Liver (tissue), 9 donors: Measurements from ENCODE around the gene RELN. TPM values are rescaled to one million over a fixed set of nuclear protein-coding genes. Genes with fewer than 3 reads are reported as not detected.

ENCODE experiments used
- DNase-seq: peaks from one replicate; pipeline ENCODE4 v3.0.0-alpha.2; 2017; ENCODE audit warnings: low spot score
- H3K27ac ChIP-seq, 2 donors: one replicate each; pipeline ENCODE4 v1.7.0; 2013; ENCODE audit warnings: inconsistent platforms in 2 of 2, low read length in 2 of 2, control low read depth in 1 of 2, low read depth in 1 of 2, mild to moderate bottlenecking in 1 of 2
- H3K27me3 ChIP-seq, 4 donors: one replicate each; pipeline versions ENCODE4 v1.6.1 to v1.7.0; 2013; ENCODE audit warnings: low read length in 3 of 4, inconsistent platforms in 1 of 4, mild to moderate bottlenecking in 1 of 4, moderate library complexity in 1 of 4; ENCODE audit not compliant: control insufficient read depth in 4 of 4, insufficient read depth in 4 of 4
- H3K36me3 ChIP-seq, 4 donors: one replicate each; pipeline versions ENCODE4 v1.6.1 to v1.7.0; 2013; ENCODE audit warnings: low read length in 3 of 4, mild to moderate bottlenecking in 3 of 4, low read depth in 1 of 4, moderate library complexity in 1 of 4; ENCODE audit not compliant: control insufficient read depth in 4 of 4, insufficient read depth in 3 of 4
- H3K4me1 ChIP-seq, 4 donors: one replicate each; pipeline versions ENCODE4 v1.6.1 to v1.7.0; 2013; ENCODE audit warnings: low read length in 3 of 4, mild to moderate bottlenecking in 3 of 4, moderate library complexity in 1 of 4; ENCODE audit not compliant: control insufficient read depth in 4 of 4, insufficient read depth in 4 of 4
- H3K4me3 ChIP-seq, 3 donors: one replicate each; pipeline versions ENCODE4 v1.6.1 to v1.7.0; 2013; ENCODE audit warnings: low read length in 3 of 3, control low read depth in 1 of 3, low read depth in 1 of 3, mild to moderate bottlenecking in 1 of 3
- H3K9ac ChIP-seq, 2 donors: one replicate each; pipeline ENCODE4 v1.7.0; 2013; ENCODE audit warnings: low read length in 2 of 2, mild to moderate bottlenecking in 2 of 2, moderate library complexity in 2 of 2, control low read depth in 1 of 2, low read depth in 1 of 2
- H3K9me3 ChIP-seq, 4 donors: one replicate each; pipeline versions ENCODE4 v1.6.1 to v1.7.0; 2013; ENCODE audit warnings: low read length in 3 of 4; ENCODE audit not compliant: control insufficient read depth in 4 of 4
- ATF3 ChIP-seq: IDR thresholded peaks from 2 replicates; pipeline ENCODE4 v1.6.1; 2016; ENCODE audit warnings: antibody characterized with exemption
- CTCF ChIP-seq: fragments of 150-350 bp; IDR thresholded peaks from 2 replicates; pipeline ENCODE4 v1.5.1; 2017; ENCODE audit warnings: improper control_type of control experiment, low read depth, low read length; ENCODE audit not compliant: missing input control
- EGR1 ChIP-seq, 2 donors: IDR thresholded peaks; 2 replicates each; pipeline ENCODE4 v1.6.1; 2016 to 2018; ENCODE audit warnings: antibody characterized with exemption in 2 of 2, low read depth in 2 of 2
- FOXA1 ChIP-seq: IDR thresholded peaks from 2 replicates; pipeline ENCODE4 v1.6.1; 2016; ENCODE audit warnings: antibody characterized with exemption
- FOXA2 ChIP-seq: IDR thresholded peaks from 2 replicates; pipeline ENCODE4 v1.6.1; 2016; ENCODE audit warnings: antibody characterized with exemption
- GABPA ChIP-seq, 2 donors: IDR thresholded peaks in 1 of 2; conservative IDR thresholded peaks in 1 of 2; 2 replicates each; pipeline ENCODE4 v1.6.1; 2016; ENCODE audit warnings: antibody characterized with exemption in 2 of 2, mild to moderate bottlenecking in 1 of 2, moderate library complexity in 1 of 2
- HNF4A ChIP-seq, 2 donors: conservative IDR thresholded peaks; 2 replicates each; pipeline ENCODE4 v1.6.1; 2016; ENCODE audit warnings: antibody characterized with exemption in 2 of 2, mild to moderate bottlenecking in 2 of 2
- HNF4G ChIP-seq: IDR thresholded peaks from 2 replicates; pipeline ENCODE4 v1.6.1; 2016; ENCODE audit warnings: antibody characterized with exemption
- JUND ChIP-seq, 2 donors: IDR thresholded peaks; 2 replicates each; pipeline ENCODE4 v1.6.1; 2016; ENCODE audit warnings: antibody characterized with exemption in 2 of 2
- MAX ChIP-seq: IDR thresholded peaks from 2 replicates; pipeline ENCODE4 v1.6.1; 2016; ENCODE audit warnings: antibody characterized with exemption
- NR2F2 ChIP-seq: IDR thresholded peaks from 2 replicates; pipeline ENCODE4 v1.6.1; 2016; ENCODE audit warnings: antibody characterized with exemption
- RAD21 ChIP-seq, 2 donors: IDR thresholded peaks; 2 replicates each; pipeline ENCODE4 v1.6.1; 2016; ENCODE audit warnings: antibody characterized with exemption in 2 of 2, mild to moderate bottlenecking in 2 of 2
- REST ChIP-seq: IDR thresholded peaks from 2 replicates; pipeline ENCODE4 v1.6.1; 2016; ENCODE audit warnings: antibody characterized with exemption, mild to moderate bottlenecking
- RXRA ChIP-seq, 2 donors: IDR thresholded peaks; 2 replicates each; pipeline ENCODE4 v1.6.1; 2017 to 2018; ENCODE audit warnings: antibody characterized with exemption in 2 of 2, mild to moderate bottlenecking in 1 of 2
- SP1 ChIP-seq: IDR thresholded peaks from 2 replicates; pipeline ENCODE4 v1.6.1; 2018; ENCODE audit warnings: antibody characterized with exemption, mild to moderate bottlenecking
- TAF1 ChIP-seq: conservative IDR thresholded peaks from 2 replicates; pipeline ENCODE4 v1.6.1; 2016; ENCODE audit warnings: antibody characterized with exemption, mild to moderate bottlenecking
- YY1 ChIP-seq: IDR thresholded peaks from 2 replicates; pipeline ENCODE4 v1.6.1; 2016; ENCODE audit warnings: antibody characterized with exemption, mild to moderate bottlenecking
- ZBTB33 ChIP-seq: IDR thresholded peaks from 2 replicates; pipeline ENCODE4 v1.6.1; 2016; ENCODE audit warnings: antibody characterized with exemption
- whole genome bisulfite sequencing: extraction: QIAGEN DNeasy Blood & Tissue Kit; methylation state at CpG from one replicate; pipeline ENCODE4 v1.1.7; 2013; 5-methylcytosine and 5-hydroxymethylcytosine counted together
- polyA plus RNA-seq, 2 donors: library from polyadenylated mRNA; stranded (reverse) in 1 of 2; unstranded in 1 of 2; fragments of 200-250 nt in 1 of 2; fragments of >200 nt in 1 of 2; fragmentation: Nextera tagmentation in 1 of 2; extraction: Ambion mirVana in 1 of 2; gene quantifications; one replicate each; pipeline versions ENCODE4 v1.2.1 to v1.2.3, GENCODE V29; 2013 to 2015
- total RNA-seq, 2 donors: library from RNA; depleted of rRNA; stranded (reverse); fragments of >200 nt; gene quantifications; one replicate each; pipeline ENCODE4 v1.2.3, GENCODE V29; 2014
- donor health status: healthy.
- donor health status: healthy.
- donor health status: healthy.
- donor health status: healthy.
- donor health status: healthy.

Gene RELN
- total and polyA plus RNA-seq, 4 donors, result 10.0 to 69.8 (median 28.4) TPM

- no peak overlapping the region for H3K27ac ChIP-seq
- H3K27me3 ChIP-seq, result peaks cover 0 to 7% (median 0%) of the 10 kb centered on the region in 4 donors
- no peak overlapping the region for H3K4me3 ChIP-seq
- no peak for DNase-seq
- H3K4me1 ChIP-seq, result no peaks in the 10 kb centered on the region
- 84% methylated on average over 1 of the region's 1 CpG for WGBS
- TF ChIP-seq JUND (IDR thresholded peaks at IDR 0.05) (no peak), SP1 (no peak), EGR1 (IDR thresholded peaks at IDR 0.05; ENCODE audit: low read depth in 2 of 2) (no peak), FOXA1 (no peak), YY1 (no peak), RAD21 (IDR thresholded peaks at IDR 0.05) (no peak), ZBTB33 (no peak), HNF4G (no peak), MAX (no peak), CTCF (no peak), REST (no peak), HNF4A (conservative IDR thresholded peaks at IDR 0.05) (no peak), ATF3 (no peak), FOXA2 (no peak), TAF1 (no peak), RXRA (IDR thresholded peaks at IDR 0.05) (no peak), NR2F2 (no peak), GABPA (IDR thresholded peaks at IDR 0.05 in 1 of 2, conservative IDR thresholded peaks at IDR 0.05 in 1 of 2) (no peak)
- H3K36me3 ChIP-seq, result no peaks in the 10 kb centered on the region
- H3K9me3 ChIP-seq, result no peaks in the 10 kb centered on the region
- no peak overlapping the region for H3K9ac ChIP-seq
These were observed 556.7 kb downstream of the RELN start for GRCh38 chr7:103432712-103433111.
